IMR-90 (cell line): Measurements from ENCODE around the gene DENND10. TPM values are rescaled to one million over a fixed set of nuclear protein-coding genes. Genes with fewer than 3 reads are reported as not detected.

Experiments used
- ATAC-seq: fragments of 200-7000 bp; cut with Tn5 transposase; 2 replicates; pipeline ENCODE4 v1.9.1; 2020; ENCODE audit warnings: low read depth, mild to moderate bottlenecking, moderate library complexity
- BruUV-seq: library from RNA; stranded (reverse); fragments of 400-500 nt; replicated peaks from 2 replicates; lab custom pipeline; 2021; lab: Mats Ljungman, UMichigan
- CTCF ChIA-PET: fragments of 300-600 bp; formaldehyde crosslinking; extraction: SDS; loops from one replicate; lab custom pipeline; 2021; ENCODE audit warnings: antibody characterized with exemption; lab: Yijun Ruan, JAX
- POLR2A ChIA-PET: fragments of 300-600 bp; sonication (Branson Sonifier 250); formaldehyde crosslinking; loops from one replicate; lab custom pipeline; 2022; ENCODE audit warnings: antibody characterized with exemption; ENCODE audit not compliant: unreplicated experiment; lab: Charles Lee
- DNase-seq: peaks from one replicate; pipeline ENCODE4 v3.0.0; 2013
- H2AFZ ChIP-seq: replicated peaks from 2 replicates; pipeline ENCODE3; 2013; ENCODE audit warnings: low read length, mild to moderate bottlenecking; ENCODE audit not compliant: poor library complexity
- H2AK5ac ChIP-seq: 2 replicates; pipeline ENCODE4 v1.6.1; 2013; ENCODE audit warnings: low read depth, low read length, inconsistent platforms
- H2AK9ac ChIP-seq: replicated peaks from 2 replicates; pipeline ENCODE3; 2013; ENCODE audit warnings: mild to moderate bottlenecking, low read depth, low read length, moderate library complexity; ENCODE audit not compliant: poor library complexity
- H2BK120ac ChIP-seq: 2 replicates; pipeline ENCODE4 v1.6.1; 2013; ENCODE audit warnings: low read depth, low read length, inconsistent platforms
- H2BK15ac ChIP-seq: 3 replicates; pipeline ENCODE4 v1.6.1; 2013; ENCODE audit warnings: low read depth, low read length, inconsistent platforms
- H2BK20ac ChIP-seq: 2 replicates; pipeline ENCODE4 v1.6.1; 2013; ENCODE audit warnings: low read depth, mild to moderate bottlenecking, inconsistent platforms, low read length, moderate library complexity
- H2BK5ac ChIP-seq: 2 replicates; pipeline ENCODE4 v1.6.1; 2013; ENCODE audit warnings: mild to moderate bottlenecking, low read depth, low read length, inconsistent platforms; ENCODE audit not compliant: poor library complexity, severe bottlenecking
- H3K14ac ChIP-seq: replicated peaks from 2 replicates; pipeline ENCODE4 v1.6.1; 2013; ENCODE audit warnings: low read depth, low read length, inconsistent platforms
- H3K18ac ChIP-seq: 2 replicates; pipeline ENCODE4 v1.6.1; 2013; ENCODE audit warnings: low read depth, low read length, control low read depth
- H3K23ac ChIP-seq: 2 replicates; pipeline ENCODE4 v1.6.1; 2013; ENCODE audit warnings: low read depth, low read length, inconsistent platforms
- H3K27ac ChIP-seq: 2 replicates; pipeline ENCODE4 v1.5.1; 2013; ENCODE audit warnings: mild to moderate bottlenecking, control low read depth, low read length; ENCODE audit not compliant: insufficient read depth
- H3K27me3 ChIP-seq: 2 replicates; pipeline ENCODE4 v1.6.1; 2013; ENCODE audit warnings: low read length; ENCODE audit not compliant: control insufficient read depth, insufficient read depth
- H3K36me3 ChIP-seq: 2 replicates; pipeline ENCODE4 v1.6.1; 2013; ENCODE audit warnings: low read length, mixed read lengths; ENCODE audit not compliant: control insufficient read depth, insufficient read depth
- H3K4ac ChIP-seq: 2 replicates; pipeline ENCODE4 v1.6.1; 2013; ENCODE audit warnings: low read depth, low read length, inconsistent platforms
- H3K4me1 ChIP-seq: 2 replicates; pipeline ENCODE4 v1.6.1; 2013; ENCODE audit warnings: low read length, mixed read lengths; ENCODE audit not compliant: control insufficient read depth, insufficient read depth
- H3K4me2 ChIP-seq: 2 replicates; pipeline ENCODE4 v1.6.1; 2013; ENCODE audit warnings: low read depth, mild to moderate bottlenecking, control low read depth, low read length, moderate library complexity
- H3K4me3 ChIP-seq: 2 replicates; pipeline ENCODE4 v1.5.1; 2013; ENCODE audit warnings: low read depth, mild to moderate bottlenecking, control low read depth, low read length, moderate library complexity; ENCODE audit not compliant: insufficient read depth
- H3K56ac ChIP-seq: 2 replicates; pipeline ENCODE4 v1.6.1; 2013; ENCODE audit warnings: low read length, inconsistent platforms; ENCODE audit not compliant: insufficient read depth; ENCODE audit errors: extremely low read depth
- H3K79me1 ChIP-seq, 2 experiments: 2 replicates each; pipeline ENCODE4 v1.6.1; 2013; ENCODE audit warnings: low read length in 2 of 2, inconsistent platforms in 1 of 2, low read depth in 1 of 2
- H3K9ac ChIP-seq: 2 replicates; pipeline ENCODE4 v1.6.1; 2013; ENCODE audit warnings: low read depth, low read length, control low read depth
- H3K9me1 ChIP-seq: 2 replicates; pipeline ENCODE4 v1.6.1; 2013; ENCODE audit warnings: low read length, inconsistent platforms; ENCODE audit not compliant: insufficient read depth
- H3K9me3 ChIP-seq: 2 replicates; pipeline ENCODE4 v1.6.1; 2013; ENCODE audit warnings: low read length; ENCODE audit not compliant: control insufficient read depth, insufficient read depth
- H4K20me1 ChIP-seq: 2 replicates; pipeline ENCODE4 v1.6.1; 2013; ENCODE audit warnings: low read length, inconsistent platforms; ENCODE audit not compliant: insufficient read depth
- H4K5ac ChIP-seq: 2 replicates; pipeline ENCODE4 v1.6.1; 2013; ENCODE audit warnings: mild to moderate bottlenecking, low read depth, low read length, control low read depth
- H4K8ac ChIP-seq, 2 experiments: 2 replicates each; pipeline ENCODE4 v1.6.1; 2013; ENCODE audit warnings: low read depth in 2 of 2, low read length in 2 of 2, control low read depth in 1 of 2, inconsistent platforms in 1 of 2
- H4K91ac ChIP-seq: 2 replicates; pipeline ENCODE4 v1.6.1; 2013; ENCODE audit warnings: low read depth, low read length, inconsistent platforms; ENCODE audit not compliant: insufficient read depth
- BHLHE40 ChIP-seq: fragments of 150-350 bp; IDR thresholded peaks from 2 replicates; pipeline ENCODE4 v1.6.1; 2016; ENCODE audit warnings: mild to moderate bottlenecking, low read depth, low read length
- CEBPB ChIP-seq: IDR thresholded peaks from 2 replicates; pipeline ENCODE4 v1.6.1; 2012; ENCODE audit warnings: low read depth, low read length, improper control_type of control experiment
- CHD1 ChIP-seq: IDR thresholded peaks from 2 replicates; pipeline ENCODE4 v1.6.1; 2012; ENCODE audit warnings: low read depth, low read length, improper control_type of control experiment
- CTCF ChIP-seq: conservative IDR thresholded peaks from 2 replicates; pipeline ENCODE4 v1.5.1; 2012; ENCODE audit warnings: mild to moderate bottlenecking, low read depth, low read length, improper control_type of control experiment
- ELK1 ChIP-seq: fragments of 150-350 bp; IDR thresholded peaks from 2 replicates; pipeline ENCODE4 v1.6.1; 2016; ENCODE audit warnings: low read depth, mild to moderate bottlenecking, low read length, moderate library complexity, borderline replicate concordance
- FOS ChIP-seq: fragments of 150-350 bp; IDR thresholded peaks from 2 replicates; pipeline ENCODE4 v1.6.1; 2016; ENCODE audit warnings: low read depth, low read length
- MAFK ChIP-seq: IDR thresholded peaks from 2 replicates; pipeline ENCODE4 v1.6.1; 2012; ENCODE audit warnings: low read depth, low read length, improper control_type of control experiment
- MAZ ChIP-seq: IDR thresholded peaks from 2 replicates; pipeline ENCODE4 v1.6.1; 2012; ENCODE audit warnings: low read depth, mild to moderate bottlenecking, low read length, improper control_type of control experiment, moderate library complexity, borderline replicate concordance
- MXI1 ChIP-seq: IDR thresholded peaks from 2 replicates; pipeline ENCODE4 v1.6.1; 2012; ENCODE audit warnings: low read depth, mild to moderate bottlenecking, low read length, moderate library complexity, borderline replicate concordance
- NFE2L2 ChIP-seq: fragments of 150-350 bp; IDR thresholded peaks from 2 replicates; pipeline ENCODE4 v1.6.1; 2016; ENCODE audit warnings: low read depth, mild to moderate bottlenecking, low read length
- POLR2A ChIP-seq: IDR thresholded peaks from 2 replicates; pipeline ENCODE4 v1.6.1; 2012; ENCODE audit warnings: mild to moderate bottlenecking, low read depth, low read length
- RAD21 ChIP-seq: IDR thresholded peaks from 2 replicates; pipeline ENCODE4 v1.6.1; 2012; ENCODE audit warnings: low read length, improper control_type of control experiment
- RFX5 ChIP-seq: IDR thresholded peaks from 2 replicates; pipeline ENCODE4 v1.8.0; 2012; ENCODE audit warnings: low read depth, mild to moderate bottlenecking, low read length, moderate library complexity
- SMC3 ChIP-seq: fragments of 150-350 bp; IDR thresholded peaks from 2 replicates; pipeline ENCODE4 v1.6.1; 2016; ENCODE audit warnings: low read depth, mild to moderate bottlenecking, antibody characterized with exemption, low read length, moderate library complexity
- USF2 ChIP-seq: fragments of 150-350 bp; IDR thresholded peaks from 2 replicates; pipeline ENCODE4 v1.6.1; 2017; ENCODE audit warnings: mild to moderate bottlenecking, antibody characterized with exemption, low read length, low read depth
- WGBS, 2 experiments: methylation state at CpG; one replicate each; pipeline versions ENCODE4 v1.1.5 to v1.1.7; 2013; ENCODE audit warnings: missing lambda C conversion rate in 2 of 2; ENCODE audit not compliant: insufficient read length in 1 of 2; ENCODE audit errors: extremely low coverage in 2 of 2; 5-methylcytosine and 5-hydroxymethylcytosine counted together
- dilution Hi-C: fragments of 300-500 bp; cut with HindIII; formaldehyde crosslinking; loops from one replicate; pipeline ENCODE4 v1.14.3; 2018; ENCODE audit warnings: low sequenced_read_pairs; ENCODE audit not compliant: unreplicated experiment
- in situ Hi-C: fragments of 300-500 bp; cut with MboI; formaldehyde crosslinking; loops from 3 replicates; pipeline ENCODE4 v1.14.3; 2019; ENCODE audit warnings: low sequenced_read_pairs, inconsistent platforms, mixed read lengths
- intact Hi-C: fragments of 100-400 bp; cut with micrococcal nuclease; formaldehyde crosslinking; loops from 2 replicates; pipeline ENCODE4 v1.10.0; 2022
- polyA plus RNA-seq, 3 experiments: library from polyadenylated mRNA; depleted of rRNA; stranded (reverse); fragments of >200 nt; gene quantifications; 2 replicates each; pipeline ENCODE4 v1.2.3, GENCODE V29; 2012; ENCODE audit warnings: low replicate concordance in 1 of 3
- total RNA-seq: library from RNA; depleted of rRNA; stranded (reverse); fragments of >200 nt; gene quantifications from 2 replicates; pipeline ENCODE4 v1.2.3, GENCODE V29; 2012

DENND10 gene
- total and polyA plus RNA-seq, 2 of the 4 experiments (the other 2 are of a cell fraction): 50.9 to 81.4 TPM

- no peaks in the 10 kb centered on the region for H3K27me3 ChIP-seq
- TF ChIP-seq NFE2L2 (no peak), MAFK (no peak), CTCF (no peak), FOS (no peak), USF2 (no peak), SMC3 (no peak), CHD1 (no peak), MAZ (no peak), RFX5 (no peak), BHLHE40 (no peak), POLR2A (no peak), MXI1 (no peak), RAD21 (no peak), CEBPB (no peak), ELK1 (no peak)
Measured at GRCh38 chr10:119078422-119079179, 25.3 kb upstream of the DENND10 start.

More at GRCh38 chr10:119078422-119079179, 25.3 kb upstream of the DENND10 start:
- peaks cover 3% of the 10 kb centered on the region; the same call in 1 of the 2 replicates for H3K9me1 ChIP-seq
- no peaks in the 10 kb centered on the region for H3K9me3 ChIP-seq
- no peak overlapping the region for H4K5ac ChIP-seq
- H2BK20ac ChIP-seq: no peak overlapping the region
- H3K23ac ChIP-seq: peak overlapping the region; percentile 85; the same call in 1 of the 2 replicates
- H3K18ac ChIP-seq: no peak overlapping the region
- WGBS, 2 experiments: 40% methylated on average over 2 of the region's 10 CpGs; no CpG with 5 or more reads in 1 of the 2 experiments
- DNase-seq: no peak
- peak overlapping the region; percentile 3 for H2BK5ac ChIP-seq
- dilution Hi-C loops (no loop called here), in situ Hi-C loops (no loop called here), intact Hi-C loops (no loop called here)
- H3K79me1 ChIP-seq: peaks cover 0 to 6% of the 10 kb centered on the region in 2 experiments; a peak in 1 of 4 replicates
- H3K27ac ChIP-seq: no peak overlapping the region
- no peak overlapping the region for H3K14ac ChIP-seq
- no peak overlapping the region for H2AK9ac ChIP-seq
- CTCF ChIA-PET: interaction anchor here (0.5 to 0.8 kb wide), 3 partner anchors 59 to 458 kb away, joined by 3 read pairs; no protein-coding TSS in a partner anchor
- peaks cover 3% of the 10 kb centered on the region; the same call in 1 of the 2 replicates for H3K4me1 ChIP-seq
- peaks cover 4% of the 10 kb centered on the region for H3K36me3 ChIP-seq
- no peak overlapping the region for H4K8ac ChIP-seq
- no peak overlapping the region for H2AK5ac ChIP-seq
- peak overlapping the region; percentile 85 for H3K4me3 ChIP-seq
- no peak overlapping the region for H3K4ac ChIP-seq
- H2BK15ac ChIP-seq: no peak overlapping the region
- H2BK120ac ChIP-seq: no peak overlapping the region
- ATAC-seq: no peak
- H4K91ac ChIP-seq: no peak overlapping the region
- peaks cover 63% of the 10 kb centered on the region for H4K20me1 ChIP-seq
- H3K56ac ChIP-seq: no peak overlapping the region
- H2AFZ ChIP-seq: no peak overlapping the region
- peak overlapping the region; percentile 96 for H3K9ac ChIP-seq
- POLR2A ChIA-PET: no interaction called here
- H3K4me2 ChIP-seq: peak overlapping the region; percentile 97
- no TSS peak for BruUV-seq
